Prostate gland (tissue), 2 donors: ENCODE results near the gene PCDHGA6.
A peak's percentile ranks its signal among the peaks of the same experiment; 100 is the strongest.

Experiments
- POLR2A ChIP-seq: fragments of 450-650 bp; IDR thresholded peaks from one replicate; pipeline ENCODE4 v1.6.1; 2016; ENCODE audit warnings: antibody characterized with exemption, mild to moderate bottlenecking
- POLR2AphosphoS5 ChIP-seq: sonication (generic); formaldehyde crosslinking; IDR thresholded peaks from one replicate; pipeline ENCODE4 v1.6.1; 2017; ENCODE audit warnings: antibody characterized with exemption
- TF ChIP-seq, protein P1 (sequence below), 4 experiments: fragments of 200-600 bp in 2 of 4; fragments of 450-650 bp in 2 of 4; sonication (generic) in 2 of 4; IDR thresholded peaks; 1 replicate in 3 of 4; 2 replicates in 1 of 4; pipeline ENCODE4 v1.5.1; 2016 to 2019; ENCODE audit warnings: antibody characterized with exemption in 4 of 4, mild to moderate bottlenecking in 2 of 4, moderate library complexity in 2 of 4

DNA sequence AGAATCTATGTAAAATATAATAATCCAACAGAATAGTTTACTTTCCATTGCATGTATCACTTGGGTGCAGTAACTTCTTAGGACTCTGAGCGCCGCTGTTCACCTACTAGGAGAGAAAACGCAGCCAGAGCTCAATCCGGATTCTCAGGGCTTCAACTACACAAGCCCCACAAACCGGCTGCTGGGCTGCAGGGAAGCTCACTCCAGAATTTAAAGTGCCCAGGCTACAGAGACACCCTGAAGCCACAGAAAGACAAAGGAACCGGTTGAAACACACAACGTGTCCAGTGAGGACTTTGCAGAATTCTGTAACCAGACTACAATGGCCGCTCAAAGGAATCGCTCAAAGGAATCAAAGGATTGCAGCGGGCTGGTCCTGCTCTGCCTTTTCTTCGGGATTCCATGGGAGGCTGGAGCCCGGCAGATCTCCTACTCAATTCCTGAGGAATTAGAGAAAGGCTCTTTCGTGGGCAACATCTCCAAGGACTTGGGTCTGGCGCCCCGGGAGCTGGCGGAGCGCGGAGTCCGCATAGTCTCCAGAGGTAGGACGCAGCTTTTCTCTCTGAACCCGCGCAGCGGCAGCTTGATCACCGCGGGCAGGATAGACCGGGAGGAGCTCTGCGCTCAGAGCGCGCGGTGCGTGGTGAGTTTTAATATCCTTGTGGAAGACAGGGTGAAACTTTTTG, 39.3 kb downstream of the PCDHGA6 start, which contains the start of gene PCDHGA10:
- TF ChIP-seq, protein P1, sequence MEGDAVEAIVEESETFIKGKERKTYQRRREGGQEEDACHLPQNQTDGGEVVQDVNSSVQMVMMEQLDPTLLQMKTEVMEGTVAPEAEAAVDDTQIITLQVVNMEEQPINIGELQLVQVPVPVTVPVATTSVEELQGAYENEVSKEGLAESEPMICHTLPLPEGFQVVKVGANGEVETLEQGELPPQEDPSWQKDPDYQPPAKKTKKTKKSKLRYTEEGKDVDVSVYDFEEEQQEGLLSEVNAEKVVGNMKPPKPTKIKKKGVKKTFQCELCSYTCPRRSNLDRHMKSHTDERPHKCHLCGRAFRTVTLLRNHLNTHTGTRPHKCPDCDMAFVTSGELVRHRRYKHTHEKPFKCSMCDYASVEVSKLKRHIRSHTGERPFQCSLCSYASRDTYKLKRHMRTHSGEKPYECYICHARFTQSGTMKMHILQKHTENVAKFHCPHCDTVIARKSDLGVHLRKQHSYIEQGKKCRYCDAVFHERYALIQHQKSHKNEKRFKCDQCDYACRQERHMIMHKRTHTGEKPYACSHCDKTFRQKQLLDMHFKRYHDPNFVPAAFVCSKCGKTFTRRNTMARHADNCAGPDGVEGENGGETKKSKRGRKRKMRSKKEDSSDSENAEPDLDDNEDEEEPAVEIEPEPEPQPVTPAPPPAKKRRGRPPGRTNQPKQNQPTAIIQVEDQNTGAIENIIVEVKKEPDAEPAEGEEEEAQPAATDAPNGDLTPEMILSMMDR (IDR thresholded peaks at IDR 0.05), result peak in 3 of 4 experiments; percentile 24 to 46 (median 38)
- TF ChIP-seq POLR2A (no peak), POLR2AphosphoS5 (peak; percentile 5)
